Upper lobe of right lung (tissue), 1 donor: ENCODE data around the gene HRNR. TPM values are rescaled to one million over a fixed set of nuclear protein-coding genes. Genes with fewer than 3 reads are reported as not detected.
"Not testable (repeated sequence)": the region's sequence is repeated elsewhere in the genome, so short reads cannot be mapped to it uniquely, and the experiment has no call there.

Source experiments
- ATAC-seq: fragments of 200-7000 bp; cut with Tn5 transposase; one replicate; pipeline ENCODE4 v1.9.1; 2020; ENCODE audit warnings: mild to moderate bottlenecking, moderate library complexity
- DNase-seq: peaks from one replicate; pipeline ENCODE4 v3.0.0-alpha.2; 2020
- H3K27ac ChIP-seq: fragments of 200-600 bp; one replicate; pipeline ENCODE4 v1.8.0; 2022
- H3K27me3 ChIP-seq: fragments of 200-600 bp; one replicate; pipeline ENCODE4 v1.8.0; 2022; ENCODE audit warnings: mild to moderate bottlenecking
- H3K36me3 ChIP-seq: fragments of 200-600 bp; one replicate; pipeline ENCODE4 v1.8.0; 2022
- H3K4me1 ChIP-seq: fragments of 200-600 bp; one replicate; pipeline ENCODE4 v1.8.0; 2022
- H3K4me3 ChIP-seq: fragments of 200-600 bp; one replicate; pipeline ENCODE4 v1.8.0; 2022; ENCODE audit warnings: mild to moderate bottlenecking
- H3K9me3 ChIP-seq: fragments of 200-600 bp; one replicate; pipeline ENCODE4 v1.8.0; 2022
- CTCF ChIP-seq: fragments of 200-600 bp; IDR thresholded peaks from one replicate; pipeline ENCODE4 v1.8.0; 2022; ENCODE audit warnings: antibody characterized with exemption
- intact Hi-C: fragments of 100-400 bp; cut with DNase I; formaldehyde crosslinking; loops from one replicate; pipeline ENCODE4 v1.11.0; 2022
- total RNA-seq: library from RNA; stranded (reverse); fragmentation: NEBNext Ultra II Directional; extraction: Animal tissue kit (Norgen Biotek cat#: 25700); gene quantifications from one replicate; pipeline ENCODE4 v1.2.1, GENCODE V29; 2021
- donor health status: DM: no; HTN: yes; CAD: no; lungs with severe emphysema.

The HRNR gene
- total RNA-seq, 1 donor from 2014 or later: not detected

GRCh38 chr1:152218762-152219436 lies 5.1 kb downstream of the HRNR start:
- no peaks in the 10 kb centered on the region for H3K4me1 ChIP-seq
- DNase-seq (peak; percentile 44), ATAC-seq (no peak)
- H3K4me3 ChIP-seq: no peak overlapping the region
- no peak for TF ChIP-seq CTCF
- no peaks in the 10 kb centered on the region for H3K36me3 ChIP-seq
- no peak overlapping the region for H3K27ac ChIP-seq
- H3K27me3 ChIP-seq: no peaks in the 10 kb centered on the region
- no peaks in the 10 kb centered on the region for H3K9me3 ChIP-seq
- intact Hi-C loops: no loop called here

- DNase-seq: peak; percentile 59
These were observed 8.4 kb downstream of the HRNR start for GRCh38 chr1:152215604-152216003.

GRCh38 chr1:152214911-152215310 lies 9.1 kb downstream of the HRNR start:
- H3K4me1 ChIP-seq, H3K9me3 ChIP-seq, H3K27me3 ChIP-seq, ATAC-seq, H3K36me3 ChIP-seq, H3K4me3 ChIP-seq, H3K27ac ChIP-seq, intact Hi-C loops: not testable (repeated sequence)
- DNase-seq: peak; percentile 61

More at GRCh38 chr1:152215604-152216003, 8.4 kb downstream of the HRNR start:
- H3K27me3 ChIP-seq, H3K36me3 ChIP-seq, H3K9me3 ChIP-seq, H3K4me3 ChIP-seq, H3K27ac ChIP-seq, intact Hi-C loops, ATAC-seq, H3K4me1 ChIP-seq: not testable (repeated sequence)

GRCh38 chr1:152198982-152199381 lies 25.0 kb downstream of the HRNR start:
- H3K27ac ChIP-seq: no peak overlapping the region
- intact Hi-C loops: no loop called here
- H3K4me3 ChIP-seq: no peak overlapping the region
- ATAC-seq (no peak), DNase-seq (no peak)
- no peaks in the 10 kb centered on the region for H3K27me3 ChIP-seq
- H3K9me3 ChIP-seq: no peaks in the 10 kb centered on the region
- no peak for TF ChIP-seq CTCF
- no peaks in the 10 kb centered on the region for H3K4me1 ChIP-seq
- H3K36me3 ChIP-seq: no peaks in the 10 kb centered on the region

- TF ChIP-seq CTCF: no peak
- Histone ChIP-seq H3K27me3 (no peaks in the 10 kb centered on the region), H3K9me3 (no peaks in the 10 kb centered on the region), H3K4me1 (no peaks in the 10 kb centered on the region), H3K4me3 (no peak overlapping the region), H3K27ac (no peak overlapping the region), H3K36me3 (no peaks in the 10 kb centered on the region)
- no peak for ATAC-seq
- intact Hi-C loops: no loop called here
- no peak for DNase-seq
These were observed 26.5 kb downstream of the HRNR start for GRCh38 chr1:152197361-152197941.

DNA sequence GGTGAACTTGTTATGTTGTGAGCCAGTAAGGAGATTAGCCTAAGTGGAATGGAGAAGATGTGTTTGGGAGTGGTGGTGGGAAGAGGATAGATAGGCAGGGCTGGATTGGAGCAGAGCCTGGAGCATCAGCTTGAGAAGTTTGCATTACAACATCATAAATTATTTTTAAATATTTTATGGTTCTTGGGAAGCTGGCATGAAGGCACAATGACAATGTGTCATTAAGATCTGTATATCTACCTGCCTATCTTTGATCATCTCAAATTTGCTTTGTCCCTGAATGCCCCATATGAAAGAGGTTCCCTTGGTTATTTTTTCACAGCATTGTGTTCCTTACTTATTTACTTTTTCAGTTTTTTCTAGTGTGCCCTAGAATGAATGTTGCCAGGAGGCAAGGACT lies 32.3 kb downstream of the HRNR start:
- DNase-seq: no peak
- TF ChIP-seq CTCF: no peak
- H3K4me1 ChIP-seq: no peaks in the 10 kb centered on the region
- intact Hi-C loops: no loop called here
- H3K27me3 ChIP-seq: no peaks in the 10 kb centered on the region
- H3K36me3 ChIP-seq: no peaks in the 10 kb centered on the region
- no peaks in the 10 kb centered on the region for H3K9me3 ChIP-seq
- H3K4me3 ChIP-seq: no peak overlapping the region
- H3K27ac ChIP-seq: no peak overlapping the region
- no peak for ATAC-seq

DNA sequence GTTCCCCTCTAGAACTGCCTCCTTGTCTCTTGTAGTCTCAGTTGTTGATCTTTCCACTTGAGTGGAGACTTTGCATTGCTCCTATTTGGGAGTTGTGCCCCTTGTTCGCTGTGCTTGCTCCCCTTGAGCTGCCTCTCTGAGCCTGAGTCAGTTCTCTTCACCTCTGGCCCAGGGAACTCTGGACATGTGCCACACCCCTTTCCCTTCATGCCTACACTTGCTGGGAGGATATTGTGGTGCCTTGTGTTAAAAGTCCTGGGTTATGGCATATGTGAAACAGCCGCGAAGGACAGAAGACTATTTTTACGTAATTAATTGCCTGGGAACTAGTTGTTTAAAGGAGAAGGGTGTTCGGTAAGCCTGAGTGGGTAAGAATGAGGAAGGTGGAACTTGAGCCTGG lies 32.7 kb downstream of the HRNR start:
- Histone ChIP-seq H3K36me3 (no peaks in the 10 kb centered on the region), H3K4me1 (no peaks in the 10 kb centered on the region), H3K27ac (no peak overlapping the region), H3K4me3 (no peak overlapping the region), H3K27me3 (no peaks in the 10 kb centered on the region), H3K9me3 (no peaks in the 10 kb centered on the region)
- TF ChIP-seq CTCF: no peak
- ATAC-seq: no peak
- intact Hi-C loops: no loop called here
- DNase-seq: no peak
